ENCODE measurements around the gene PTPN14. TPM values are rescaled to one million over a fixed set of nuclear protein-coding genes. Genes with fewer than 3 reads are reported as not detected.
"Not testable (repeated sequence)": the region's sequence is repeated elsewhere in the genome, so short reads cannot be mapped to it uniquely, and the experiment has no call there.

Gene PTPN14
- total RNA-seq, 1 donor from 2014 or later, result 71.4 TPM

- DNase-seq (ENCODE audit: low spot score), result no peak
- Mint-ChIP-seq H3K4me1 (ENCODE audit: low read depth) (peaks cover 42% of the 10 kb centered on the region), H3K27ac (no peak overlapping the region), H3K27me3 (ENCODE audit: low read depth) (no peaks in the 10 kb centered on the region), H3K36me3 (ENCODE audit: low read depth) (peaks cover 66% of the 10 kb centered on the region), H3K4me3 (ENCODE audit: low read depth) (no peak overlapping the region), H3K9me3 (peaks cover 18% of the 10 kb centered on the region)
- intact Hi-C loops (cut with micrococcal nuclease), result no loop called here
Observed at GRCh38 chr1:214510477-214510876, 40.9 kb downstream of the PTPN14 start.

GRCh38 chr1:214509622-214510021, 41.8 kb downstream of the PTPN14 start:
- Mint-ChIP-seq H3K36me3 (ENCODE audit: low read depth) (peaks cover 70% of the 10 kb centered on the region), H3K9me3 (peaks cover 18% of the 10 kb centered on the region), H3K4me1 (ENCODE audit: low read depth) (peaks cover 39% of the 10 kb centered on the region)
- H3K27ac Mint-ChIP-seq; H3K4me3 Mint-ChIP-seq (ENCODE audit: low read depth); H3K27me3 Mint-ChIP-seq (ENCODE audit: low read depth); DNase-seq (ENCODE audit: low spot score): not testable (repeated sequence)
- intact Hi-C loops (cut with micrococcal nuclease), result loop anchor here (5.0 kb wide), 2 partner anchors 43 to 52 kb away; partner anchors contain the start of gene PTPN14

GRCh38 chr1:214506972-214507431, 44.4 kb downstream of the PTPN14 start:
- H3K4me1 Mint-ChIP-seq (ENCODE audit: low read depth), result peaks cover 27% of the 10 kb centered on the region
- peaks cover 1% of the 10 kb centered on the region for H3K27me3 Mint-ChIP-seq (ENCODE audit: low read depth)
- H3K9me3 Mint-ChIP-seq, result peaks cover 18% of the 10 kb centered on the region
- peak overlapping the region; percentile 7 for H3K4me3 Mint-ChIP-seq (ENCODE audit: low read depth)
- H3K36me3 Mint-ChIP-seq (ENCODE audit: low read depth), result peaks cover 56% of the 10 kb centered on the region
- H3K27ac Mint-ChIP-seq, result no peak overlapping the region
- DNase-seq (ENCODE audit: low spot score), result no peak
- intact Hi-C loops (cut with micrococcal nuclease), result loop anchor here (5.0 kb wide), 2 partner anchors 45 to 50 kb away; partner anchors contain the start of gene PTPN14

GRCh38 chr1:214505134-214505533, 46.3 kb downstream of the PTPN14 start:
- Mint-ChIP-seq H3K4me3 (ENCODE audit: low read depth) (no peak overlapping the region), H3K9me3 (peaks cover 4% of the 10 kb centered on the region), H3K27ac (no peak overlapping the region), H3K27me3 (ENCODE audit: low read depth) (peaks cover 1% of the 10 kb centered on the region), H3K4me1 (ENCODE audit: low read depth) (peaks cover 25% of the 10 kb centered on the region), H3K36me3 (ENCODE audit: low read depth) (peaks cover 38% of the 10 kb centered on the region)
- intact Hi-C loops (cut with micrococcal nuclease), result loop anchor here (5.0 kb wide), 2 partner anchors 47 to 48 kb away; partner anchors contain the start of gene PTPN14
- no peak for DNase-seq (ENCODE audit: low spot score)

GRCh38 chr1:214504330-214504729, 47.1 kb downstream of the PTPN14 start:
- intact Hi-C loops (cut with micrococcal nuclease), result no loop called here
- Mint-ChIP-seq H3K27ac (no peak overlapping the region), H3K9me3 (no peaks in the 10 kb centered on the region), H3K4me1 (ENCODE audit: low read depth) (peaks cover 21% of the 10 kb centered on the region), H3K36me3 (ENCODE audit: low read depth) (peaks cover 30% of the 10 kb centered on the region), H3K4me3 (ENCODE audit: low read depth) (no peak overlapping the region), H3K27me3 (ENCODE audit: low read depth) (peaks cover 1% of the 10 kb centered on the region)
- no peak for DNase-seq (ENCODE audit: low spot score)

- H3K36me3 Mint-ChIP-seq (ENCODE audit: low read depth), result peaks cover 26% of the 10 kb centered on the region
- intact Hi-C loops (cut with micrococcal nuclease), result no loop called here
- H3K4me3 Mint-ChIP-seq (ENCODE audit: low read depth), result no peak overlapping the region
- no peaks in the 10 kb centered on the region for H3K9me3 Mint-ChIP-seq
- no peak overlapping the region for H3K27ac Mint-ChIP-seq
- DNase-seq (ENCODE audit: low spot score), result no peak
- H3K27me3 Mint-ChIP-seq (ENCODE audit: low read depth), result peaks cover 1% of the 10 kb centered on the region
- H3K4me1 Mint-ChIP-seq (ENCODE audit: low read depth), result peaks cover 18% of the 10 kb centered on the region
Observed at GRCh38 chr1:214503553-214503952, 47.8 kb downstream of the PTPN14 start.

GRCh38 chr1:214500340-214501055, 50.9 kb downstream of the PTPN14 start:
- Mint-ChIP-seq H3K4me3 (ENCODE audit: low read depth) (no peak overlapping the region), H3K27ac (no peak overlapping the region), H3K9me3 (no peaks in the 10 kb centered on the region), H3K27me3 (ENCODE audit: low read depth) (peaks cover 3% of the 10 kb centered on the region), H3K4me1 (ENCODE audit: low read depth) (peaks cover 9% of the 10 kb centered on the region), H3K36me3 (ENCODE audit: low read depth) (peaks cover 12% of the 10 kb centered on the region)
- no peak for DNase-seq (ENCODE audit: low spot score)
- intact Hi-C loops (cut with micrococcal nuclease), result no loop called here

GRCh38 chr1:214499732-214500131, 51.7 kb downstream of the PTPN14 start:
- H3K27me3 Mint-ChIP-seq (ENCODE audit: low read depth), result peaks cover 5% of the 10 kb centered on the region
- H3K27ac Mint-ChIP-seq, result no peak overlapping the region
- H3K36me3 Mint-ChIP-seq (ENCODE audit: low read depth), result peaks cover 5% of the 10 kb centered on the region
- DNase-seq (ENCODE audit: low spot score), result no peak
- peaks cover 7% of the 10 kb centered on the region for H3K4me1 Mint-ChIP-seq (ENCODE audit: low read depth)
- H3K9me3 Mint-ChIP-seq, result no peaks in the 10 kb centered on the region
- no peak overlapping the region for H3K4me3 Mint-ChIP-seq (ENCODE audit: low read depth)
- intact Hi-C loops (cut with micrococcal nuclease), result no loop called here

GRCh38 chr1:214498021-214498420, 53.4 kb downstream of the PTPN14 start:
- Mint-ChIP-seq H3K36me3 (ENCODE audit: low read depth) (no peaks in the 10 kb centered on the region), H3K4me3 (ENCODE audit: low read depth) (no peak overlapping the region), H3K4me1 (ENCODE audit: low read depth) (peaks cover 8% of the 10 kb centered on the region), H3K9me3 (no peaks in the 10 kb centered on the region), H3K27me3 (ENCODE audit: low read depth) (peaks cover 3% of the 10 kb centered on the region), H3K27ac (no peak overlapping the region)
- intact Hi-C loops (cut with micrococcal nuclease), result no loop called here
- DNase-seq (ENCODE audit: low spot score), result no peak

- Mint-ChIP-seq H3K4me1 (ENCODE audit: low read depth) (peaks cover 8% of the 10 kb centered on the region), H3K27me3 (ENCODE audit: low read depth) (peaks cover 3% of the 10 kb centered on the region), H3K4me3 (ENCODE audit: low read depth) (no peak overlapping the region), H3K27ac (no peak overlapping the region), H3K36me3 (ENCODE audit: low read depth) (no peaks in the 10 kb centered on the region), H3K9me3 (no peaks in the 10 kb centered on the region)
- intact Hi-C loops (cut with micrococcal nuclease), result no loop called here
- no peak for DNase-seq (ENCODE audit: low spot score)
Observed at GRCh38 chr1:214496126-214496525, 55.3 kb downstream of the PTPN14 start.

GRCh38 chr1:214494706-214495105, 56.7 kb downstream of the PTPN14 start:
- no peaks in the 10 kb centered on the region for H3K36me3 Mint-ChIP-seq (ENCODE audit: low read depth)
- DNase-seq (ENCODE audit: low spot score), result no peak
- no peak overlapping the region for H3K4me3 Mint-ChIP-seq (ENCODE audit: low read depth)
- intact Hi-C loops (cut with micrococcal nuclease), result no loop called here
- H3K27me3 Mint-ChIP-seq (ENCODE audit: low read depth), result peaks cover 3% of the 10 kb centered on the region
- peaks cover 8% of the 10 kb centered on the region for H3K4me1 Mint-ChIP-seq (ENCODE audit: low read depth)
- H3K27ac Mint-ChIP-seq, result no peak overlapping the region
- H3K9me3 Mint-ChIP-seq, result no peaks in the 10 kb centered on the region

- H3K27me3 Mint-ChIP-seq (ENCODE audit: low read depth); H3K4me1 Mint-ChIP-seq (ENCODE audit: low read depth); DNase-seq (ENCODE audit: low spot score); H3K36me3 Mint-ChIP-seq (ENCODE audit: low read depth); H3K27ac Mint-ChIP-seq; H3K9me3 Mint-ChIP-seq; intact Hi-C loops (cut with micrococcal nuclease); H3K4me3 Mint-ChIP-seq (ENCODE audit: low read depth): not testable (repeated sequence)
Observed at GRCh38 chr1:214494179-214494578, 57.2 kb downstream of the PTPN14 start.

GRCh38 chr1:214493126-214493796, 58.1 kb downstream of the PTPN14 start:
- Mint-ChIP-seq H3K27me3 (ENCODE audit: low read depth) (peaks cover 3% of the 10 kb centered on the region), H3K9me3 (no peaks in the 10 kb centered on the region), H3K27ac (no peak overlapping the region), H3K4me1 (ENCODE audit: low read depth) (peaks cover 13% of the 10 kb centered on the region), H3K36me3 (ENCODE audit: low read depth) (peaks cover 3% of the 10 kb centered on the region), H3K4me3 (ENCODE audit: low read depth) (no peak overlapping the region)
- intact Hi-C loops (cut with micrococcal nuclease), result no loop called here
- DNase-seq (ENCODE audit: low spot score), result no peak

Measured in activated T-helper 2 cell treated with anti-CD3 and anti-CD28 coated beads, Interferon-gamma antibody, Interleukin-2, Interleukin-4, amounts not matched to agents 10 μg/mL and 5 μg/mL and 100 μg/mL, durations not matched to agents 14 hours and 24 hours and 36 hours (primary cell).